Stimulated activated CD4-positive, alpha-beta T cell treated with anti-CD3 and anti-CD28 coated beads, Interleukin-4, amount 100 ng/mL, for 4 hours (primary cell): ENCODE measurements around the gene PRDM16.
A peak's percentile ranks its signal among the peaks of the same experiment; 100 is the strongest.

Experiments used
- DNase-seq, 2 experiments: peaks; one replicate each; pipeline ENCODE4 v3.0.0-alpha.2; 2020

The PRDM16 gene

DNA sequence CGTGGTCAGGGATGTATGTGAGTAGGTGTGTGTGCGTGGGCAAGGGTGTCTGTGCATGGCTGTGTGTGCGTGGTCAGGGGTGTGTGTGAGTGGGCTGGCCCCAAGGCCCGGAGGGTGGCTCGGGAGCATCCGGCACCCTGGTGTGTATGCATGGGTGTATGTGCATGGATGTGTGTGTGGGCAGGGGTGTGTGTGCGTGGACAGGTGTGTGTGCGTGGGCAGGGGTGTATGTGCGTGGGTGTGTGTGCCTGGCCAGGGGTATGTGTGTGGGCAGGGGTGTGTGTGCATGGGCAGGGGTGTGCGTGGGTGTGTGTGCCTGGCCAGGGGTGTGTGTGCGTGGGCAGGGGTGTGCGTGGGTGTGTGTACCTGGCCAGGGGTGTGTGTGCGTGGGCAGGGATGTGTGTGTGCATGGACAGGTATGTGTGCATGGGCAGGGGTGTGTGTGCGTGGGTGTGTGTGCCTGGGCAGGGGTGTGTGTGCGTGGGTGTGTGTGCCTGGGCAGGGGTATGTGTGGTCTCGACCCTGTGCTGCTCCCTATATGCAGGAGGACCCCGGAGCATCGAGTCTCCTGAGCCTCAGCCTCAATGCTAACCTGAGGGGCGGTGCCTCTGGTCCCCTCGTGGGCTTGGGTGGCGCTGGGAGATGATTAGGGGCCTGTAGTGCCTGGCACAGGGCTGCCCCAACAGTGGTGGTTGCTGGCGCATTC, 401.8 kb downstream of the PRDM16 start:
- DNase-seq, result no peak

DNA sequence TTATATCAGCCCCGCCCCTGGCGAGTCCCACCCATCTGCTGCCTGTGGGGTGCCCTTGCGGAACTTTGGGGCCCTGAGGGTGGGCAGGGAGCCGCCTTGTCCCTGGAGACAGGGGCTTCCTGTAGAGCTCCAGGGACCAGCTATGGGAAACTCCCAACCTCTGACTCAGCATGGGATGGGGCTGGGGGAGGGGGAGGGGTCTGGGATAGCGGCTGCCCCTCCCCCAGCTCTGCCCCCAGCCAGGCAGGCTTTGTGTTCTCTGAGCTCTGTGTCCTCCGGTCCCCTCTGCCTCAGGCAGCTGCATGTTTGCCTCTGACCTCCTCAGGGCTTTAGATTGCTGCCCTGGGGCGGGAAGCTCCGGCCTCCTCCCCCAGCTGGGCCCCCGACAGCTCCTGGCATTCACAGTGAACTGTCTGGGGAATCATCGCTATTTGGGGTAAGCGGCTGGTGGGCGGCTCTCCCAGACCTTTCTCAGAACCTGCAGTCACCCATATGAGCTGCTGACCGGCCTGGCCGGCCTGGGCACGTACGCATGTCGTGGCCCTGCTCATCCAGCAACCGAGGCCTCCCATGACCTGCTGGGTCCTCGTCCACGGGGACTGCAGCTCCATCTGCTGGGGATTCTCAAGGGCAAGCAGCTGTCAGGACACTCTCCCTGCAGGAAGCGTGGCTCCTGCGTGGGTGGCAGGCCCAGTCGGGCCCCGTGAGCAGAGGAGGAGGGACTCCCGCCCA, 402.5 kb downstream of the PRDM16 start:
- DNase-seq, result no peak

DNA sequence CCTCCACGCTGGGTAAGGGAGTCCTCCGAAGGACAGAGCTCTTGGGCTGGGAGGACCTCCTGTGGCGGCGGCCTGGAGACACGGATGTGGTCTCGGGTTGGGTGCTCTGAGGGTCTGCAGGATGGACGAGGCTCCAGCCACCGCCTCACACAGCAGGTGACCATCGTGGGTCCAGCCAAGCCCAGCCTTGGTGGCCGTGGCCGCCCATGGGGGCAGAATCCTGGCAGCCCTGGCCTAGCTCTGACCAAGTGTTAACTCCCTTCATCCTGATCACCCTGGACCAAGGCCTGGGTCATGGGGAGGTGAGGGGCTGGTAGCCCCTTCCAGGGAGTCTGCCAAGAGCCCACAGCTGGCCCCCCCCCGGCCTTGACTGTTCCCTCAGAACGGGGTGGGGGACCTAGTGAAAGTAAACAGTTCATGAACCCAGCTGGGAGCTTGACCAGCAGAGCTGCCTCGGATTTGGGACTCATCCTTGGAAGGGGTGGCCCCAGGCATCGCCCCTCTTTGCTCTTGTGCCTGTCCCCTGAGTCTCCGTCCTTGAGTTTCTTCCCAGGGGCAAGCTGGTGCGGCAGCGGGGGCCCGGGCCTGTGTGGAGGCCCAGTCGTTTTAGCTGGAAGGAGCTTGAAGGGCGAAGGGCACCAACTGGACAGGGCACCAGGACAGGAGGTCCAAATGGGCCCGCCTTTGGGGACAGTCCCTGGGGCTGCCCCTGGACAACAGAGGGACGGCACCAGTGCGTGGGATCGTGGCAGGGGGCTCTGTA, 403.3 kb downstream of the PRDM16 start:
- DNase-seq, result no peak

DNA sequence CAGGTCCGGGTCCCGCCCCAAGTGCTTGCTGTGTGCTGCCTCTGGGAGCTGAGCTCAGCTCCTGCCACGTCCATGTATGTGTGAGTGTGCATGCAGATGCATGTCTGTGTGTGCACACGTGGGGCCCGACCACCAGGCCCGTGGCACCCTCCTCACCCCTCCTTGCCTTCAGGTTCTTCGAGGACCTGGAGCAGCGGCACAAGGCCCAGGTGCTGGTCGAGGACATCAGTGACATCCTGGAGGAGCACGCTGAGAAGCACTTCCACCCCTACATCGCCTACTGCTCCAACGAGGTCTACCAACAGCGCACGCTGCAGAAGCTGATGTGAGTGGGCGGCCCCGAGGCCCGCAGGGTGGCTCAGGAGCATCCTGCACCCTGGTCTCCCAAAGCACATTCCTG, 403.9 kb downstream of the PRDM16 start:
- no peak for DNase-seq

DNA sequence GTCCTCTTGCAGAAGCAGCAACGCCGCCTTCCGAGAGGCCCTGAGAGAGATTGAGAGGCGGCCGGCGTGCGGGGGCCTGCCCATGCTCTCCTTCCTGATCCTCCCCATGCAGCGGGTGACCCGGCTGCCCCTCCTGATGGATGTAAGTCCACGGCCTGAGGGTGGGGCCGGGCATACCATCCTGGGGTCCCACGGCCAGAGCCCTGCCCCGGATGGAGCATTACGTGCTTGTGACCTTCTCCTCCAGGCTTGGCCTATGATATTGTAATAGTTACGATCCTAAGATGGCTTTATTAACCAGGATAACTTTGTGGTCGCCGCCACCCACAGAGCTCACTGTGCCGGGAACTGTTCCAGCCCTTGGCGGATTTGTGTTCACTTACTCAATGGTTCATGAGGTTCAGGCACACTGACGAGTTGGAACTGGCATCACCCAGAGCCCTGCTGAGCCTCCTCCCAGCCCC, 404.4 kb downstream of the PRDM16 start:
- DNase-seq, result no peak

DNA sequence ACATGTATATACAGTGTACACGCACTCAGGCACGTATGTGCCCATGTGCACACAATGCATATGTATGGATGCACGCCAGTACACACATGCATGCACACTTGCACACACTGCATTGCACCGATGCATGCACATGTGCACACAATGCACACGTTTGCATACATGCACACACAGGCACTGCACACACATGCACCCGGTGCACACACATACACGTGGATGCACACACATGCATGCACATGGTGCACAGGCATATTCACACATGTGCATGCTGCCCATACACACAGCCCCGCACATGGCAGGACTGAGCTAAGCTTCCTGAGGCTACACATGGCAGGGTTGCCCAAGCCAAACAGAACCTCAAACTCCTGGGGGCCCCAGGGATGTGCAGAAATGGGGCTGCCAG, 405.0 kb downstream of the PRDM16 start:
- no peak for DNase-seq

DNA sequence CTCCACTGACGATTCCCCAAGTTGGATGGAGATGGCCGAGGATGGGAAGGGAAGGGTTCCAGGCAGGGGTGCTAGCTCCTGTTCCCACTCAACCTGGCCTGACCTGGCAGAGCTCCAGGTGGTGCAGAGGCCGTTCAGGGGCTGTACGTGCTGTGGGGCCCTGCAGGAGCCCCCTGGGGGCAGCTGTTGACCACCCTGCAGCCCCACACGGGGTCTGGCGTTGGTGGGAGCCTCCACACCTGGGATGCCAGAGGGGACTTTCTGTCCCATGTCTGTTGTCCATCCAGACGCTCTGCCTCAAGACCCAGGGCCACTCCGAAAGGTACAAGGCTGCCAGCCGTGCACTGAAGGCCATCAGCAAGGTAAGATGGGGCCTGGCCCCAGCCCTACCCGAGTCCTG, 405.4 kb downstream of the PRDM16 start:
- DNase-seq, result no peak

DNA sequence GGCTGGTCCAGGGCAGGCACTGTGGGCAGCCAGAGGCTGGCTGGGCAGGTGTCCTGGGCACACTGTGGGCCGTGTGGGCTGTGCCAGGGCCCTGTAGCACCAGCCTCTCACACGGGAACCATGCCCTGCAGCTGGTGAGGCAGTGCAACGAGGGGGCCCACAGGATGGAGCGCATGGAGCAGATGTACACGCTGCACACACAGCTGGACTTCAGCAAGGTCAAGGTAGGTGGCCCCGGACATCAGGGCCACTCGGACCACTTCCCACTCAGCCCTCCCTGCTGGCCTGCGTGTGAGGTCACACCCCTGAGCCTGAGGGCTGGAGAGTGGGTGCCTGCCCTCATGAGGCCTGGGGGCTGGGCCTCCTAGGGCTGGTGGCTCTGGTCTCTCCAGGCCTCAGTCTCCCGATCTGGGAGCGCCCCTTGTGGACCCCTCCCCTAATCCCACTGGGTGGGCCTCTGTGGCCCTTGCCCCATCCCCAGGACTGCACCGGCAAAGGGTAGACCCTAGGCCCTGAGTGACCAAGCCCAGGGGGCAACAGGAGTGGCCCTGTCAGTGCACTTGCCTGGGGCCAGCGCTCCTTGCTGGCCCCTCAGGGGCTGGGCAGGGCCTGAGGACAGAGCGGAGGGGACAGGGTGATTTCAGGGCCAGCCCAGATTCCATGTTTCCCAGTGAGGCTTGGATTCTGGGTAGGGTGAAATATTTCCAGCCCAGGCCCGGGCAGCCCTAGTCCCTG, 407.0 kb downstream of the PRDM16 start:
- DNase-seq, result no peak

DNA sequence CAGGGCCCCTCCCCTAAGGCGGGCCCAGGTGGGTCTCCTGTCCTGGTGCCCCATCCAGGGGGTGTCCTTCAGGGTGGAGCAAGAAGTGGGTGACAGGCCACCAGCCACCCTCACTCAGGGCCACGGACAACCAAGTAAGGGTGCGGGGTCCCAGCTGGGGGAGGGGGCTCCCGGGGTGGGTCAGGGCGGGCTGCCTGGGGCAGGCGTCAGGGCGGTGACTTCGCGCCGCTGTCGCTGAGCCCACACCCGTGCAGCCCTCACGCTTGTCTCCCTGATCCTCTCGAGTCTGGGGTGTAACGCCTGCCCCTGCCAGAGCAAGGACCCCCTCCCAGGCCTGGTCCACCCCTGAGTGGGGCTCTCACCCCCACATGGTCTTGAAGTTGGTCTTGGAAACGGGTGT, 407.7 kb downstream of the PRDM16 start:
- DNase-seq, result no peak

DNA sequence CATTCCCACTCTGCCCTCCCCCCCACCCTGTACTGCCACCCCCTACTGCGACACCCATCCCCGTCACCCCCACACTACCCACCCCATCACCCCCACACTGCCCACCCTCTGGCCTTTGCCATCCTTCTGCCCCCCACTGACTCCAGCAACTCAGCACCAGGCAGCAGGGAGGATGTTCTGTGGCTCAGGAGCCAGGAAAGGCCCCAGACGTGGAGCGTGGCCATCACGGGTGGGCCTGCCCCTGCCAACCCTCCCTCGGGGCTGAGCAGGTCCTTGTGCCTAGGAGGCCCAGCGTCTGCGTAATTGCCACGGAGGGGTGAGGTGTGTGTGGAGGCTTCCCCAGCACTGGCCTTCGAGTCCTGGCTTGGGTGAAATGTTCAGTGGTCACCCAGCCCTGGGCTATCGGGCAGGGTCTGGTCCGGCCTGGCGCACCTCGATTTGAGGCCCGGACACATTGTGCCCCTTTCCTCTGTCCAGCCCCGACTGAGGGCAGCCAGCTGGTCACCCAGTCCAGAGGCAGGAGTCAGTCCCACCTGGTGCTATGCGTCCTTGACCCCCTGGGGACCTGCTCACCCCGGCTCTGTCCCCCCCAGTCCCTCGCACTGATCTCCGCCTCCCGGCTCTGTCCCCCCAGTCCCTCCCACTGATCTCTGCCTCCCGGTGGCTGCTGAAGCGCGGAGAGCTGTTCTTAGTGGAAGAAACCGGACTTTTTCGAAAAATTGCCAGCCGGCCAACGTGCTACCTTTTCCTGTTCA, 408.4 kb downstream of the PRDM16 start:
- no peak for DNase-seq

DNA sequence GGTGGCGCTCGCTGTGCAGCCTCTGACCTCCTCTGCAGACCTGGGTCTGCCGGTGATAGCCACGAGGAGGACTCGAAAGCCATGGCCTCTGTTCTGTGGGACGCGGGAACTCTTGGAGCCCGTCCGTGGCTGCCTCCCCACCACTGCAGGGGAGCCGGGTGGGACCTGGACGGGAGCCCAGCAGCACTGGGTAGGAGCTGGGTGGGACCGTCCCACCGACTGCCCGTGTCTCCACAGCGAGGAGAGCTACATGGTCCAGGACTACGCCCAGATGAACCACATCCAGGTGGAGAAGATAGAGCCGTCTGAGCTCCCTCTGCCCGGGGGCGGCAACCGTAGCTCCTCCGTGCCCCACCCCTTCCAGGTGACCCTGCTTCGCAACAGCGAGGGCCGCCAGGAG, 409.2 kb downstream of the PRDM16 start:
- no peak for DNase-seq

DNA sequence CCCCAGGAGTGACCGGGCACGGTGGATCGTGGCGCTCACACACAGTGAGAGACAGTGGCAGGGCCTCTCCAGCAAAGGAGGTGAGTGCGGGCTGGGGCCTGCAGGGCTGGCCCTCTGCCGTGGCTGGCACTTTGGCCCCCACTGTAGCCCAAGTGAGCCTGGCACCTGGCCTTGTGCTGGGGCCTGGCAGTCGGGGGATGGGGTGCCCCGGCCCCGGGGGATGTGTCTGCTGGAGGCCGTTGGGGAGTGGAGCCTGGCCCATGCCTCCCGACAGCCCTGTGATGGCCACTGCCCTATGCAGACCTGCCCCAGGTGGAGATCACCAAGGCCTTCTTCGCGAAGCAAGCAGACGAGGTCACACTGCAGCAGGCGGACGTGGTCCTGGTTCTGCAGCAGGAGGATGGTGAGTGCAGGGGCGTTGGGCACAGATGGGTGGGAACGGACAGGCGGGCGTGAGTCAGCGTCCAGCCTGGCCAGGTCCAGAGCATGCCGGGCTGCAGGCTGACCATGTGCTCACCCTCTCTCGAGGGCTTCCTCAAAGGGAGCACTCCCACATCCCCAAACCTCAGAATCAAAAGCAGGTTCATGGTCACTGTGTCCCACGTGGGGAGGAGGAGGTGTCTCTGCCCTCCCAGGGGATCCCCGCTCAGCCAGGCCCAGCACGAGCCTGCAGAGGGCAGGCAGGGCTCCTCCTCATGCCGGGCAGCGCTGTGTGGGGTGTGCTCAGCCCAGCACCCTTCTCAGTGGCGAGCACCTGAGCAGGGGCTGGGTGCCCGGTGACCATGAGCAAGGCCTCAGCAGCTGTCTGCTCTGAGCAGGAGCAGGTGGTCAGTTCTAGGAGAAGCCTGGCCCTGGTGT, 410.7 kb downstream of the PRDM16 start:
- DNase-seq, result no peak

DNA sequence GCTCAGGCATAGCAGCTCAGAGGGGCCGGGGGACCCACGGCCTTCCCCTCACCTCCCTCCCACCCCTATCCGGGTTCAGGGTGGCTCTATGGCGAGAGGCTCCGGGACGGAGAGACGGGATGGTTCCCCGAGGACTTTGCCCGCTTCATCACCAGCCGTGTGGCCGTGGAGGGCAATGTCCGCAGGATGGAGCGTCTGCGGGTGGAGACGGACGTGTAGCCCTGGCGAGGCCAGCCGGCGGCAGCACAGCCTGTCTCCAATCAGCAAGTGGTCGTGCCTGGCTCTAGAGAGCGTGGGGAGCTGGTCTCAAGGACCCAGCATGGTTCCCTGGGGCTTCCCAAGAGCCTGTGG, 411.3 kb downstream of the PRDM16 start:
- DNase-seq, result no peak

DNA sequence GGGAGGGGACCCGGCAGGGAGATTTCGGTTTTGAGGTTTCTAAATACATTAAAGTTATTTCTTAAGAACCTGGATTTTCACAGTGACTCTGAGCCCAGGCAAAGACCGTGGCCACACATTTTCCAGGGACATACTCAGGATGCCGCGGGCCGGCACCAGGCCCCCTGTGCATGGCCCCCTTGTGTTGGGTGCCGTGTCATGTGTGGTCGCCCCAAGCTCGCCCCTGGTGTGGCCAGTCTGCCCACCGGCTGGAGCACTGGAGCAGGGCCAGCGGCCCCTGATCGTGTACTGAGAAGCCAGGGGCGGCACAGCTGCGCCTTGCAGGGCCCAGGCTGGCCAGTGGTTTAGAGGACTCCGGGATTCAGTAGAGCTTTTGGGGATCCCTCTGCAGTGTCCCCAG, 412.0 kb downstream of the PRDM16 start:
- DNase-seq, result no peak

DNA sequence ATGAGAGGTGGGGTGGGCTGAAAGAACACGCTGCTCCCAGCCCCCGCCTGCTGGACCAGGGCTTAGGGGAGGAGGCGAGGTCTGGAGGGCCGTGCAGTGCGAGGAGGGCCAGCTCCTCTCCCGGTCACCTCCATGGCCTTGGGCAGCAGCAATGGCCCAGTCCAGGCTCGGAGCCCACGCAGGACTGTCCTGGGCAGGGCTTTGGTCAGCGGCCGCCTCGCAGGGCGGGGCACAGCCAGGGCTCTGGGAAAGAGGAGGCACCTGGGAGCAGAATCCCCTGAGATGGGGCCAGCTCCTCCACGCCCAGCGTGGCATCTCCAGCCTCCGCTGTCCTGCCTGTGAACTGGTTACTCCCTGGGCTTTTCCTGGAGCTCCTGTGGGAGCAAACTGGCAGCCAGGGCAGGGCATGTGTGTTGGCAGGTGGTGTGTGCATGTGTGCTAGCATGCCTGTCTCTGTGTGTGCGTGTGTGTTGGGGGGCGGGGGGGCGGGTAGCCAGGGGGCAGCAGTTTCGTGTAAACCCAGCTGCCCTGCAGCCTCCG, 412.9 kb downstream of the PRDM16 start:
- no peak for DNase-seq

DNA sequence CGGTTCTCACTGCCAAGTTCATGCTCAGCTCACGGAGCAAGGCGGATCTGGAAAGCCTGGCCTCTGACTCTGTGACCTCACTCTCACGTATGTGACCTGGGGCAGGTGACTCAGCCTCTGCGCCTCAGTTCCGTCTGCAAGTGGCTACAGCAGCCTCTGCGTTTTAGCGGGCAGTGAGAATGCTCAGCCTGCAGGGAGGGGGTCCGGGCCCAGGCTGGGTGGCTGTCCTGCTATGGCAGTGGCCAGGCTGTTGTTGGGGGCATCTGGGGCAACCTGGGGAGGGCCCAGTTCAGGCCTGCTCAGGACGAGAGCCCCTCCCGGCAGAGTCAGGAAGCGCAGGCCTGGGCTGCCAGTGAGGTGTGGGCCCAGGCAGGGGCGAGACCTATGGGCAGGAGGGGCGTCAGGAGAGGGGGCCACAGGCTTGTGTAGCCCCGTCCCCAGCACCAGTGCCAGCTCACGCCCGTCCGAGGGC, 413.4 kb downstream of the PRDM16 start:
- no peak for DNase-seq

DNA sequence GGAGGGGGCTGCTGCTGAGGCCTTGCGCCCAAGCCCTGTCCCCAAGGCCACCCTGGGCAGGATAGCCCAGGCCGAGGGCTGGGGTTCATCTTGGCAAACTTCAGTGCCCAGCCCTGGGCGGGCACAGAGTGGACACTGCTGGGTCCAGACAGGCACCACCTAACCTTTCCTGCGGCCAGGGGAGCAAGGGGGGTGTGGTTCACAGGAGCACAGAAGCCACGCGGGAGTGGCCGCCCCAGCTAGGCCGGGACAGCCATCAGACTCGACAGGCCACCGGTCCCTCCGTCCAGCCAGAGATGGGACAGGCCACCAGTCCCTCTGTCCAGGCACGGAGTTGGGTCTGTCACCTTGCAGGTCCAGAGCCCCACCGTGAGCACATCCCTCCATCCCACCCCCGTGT, 414.4 kb downstream of the PRDM16 start:
- DNase-seq, result no peak

DNA sequence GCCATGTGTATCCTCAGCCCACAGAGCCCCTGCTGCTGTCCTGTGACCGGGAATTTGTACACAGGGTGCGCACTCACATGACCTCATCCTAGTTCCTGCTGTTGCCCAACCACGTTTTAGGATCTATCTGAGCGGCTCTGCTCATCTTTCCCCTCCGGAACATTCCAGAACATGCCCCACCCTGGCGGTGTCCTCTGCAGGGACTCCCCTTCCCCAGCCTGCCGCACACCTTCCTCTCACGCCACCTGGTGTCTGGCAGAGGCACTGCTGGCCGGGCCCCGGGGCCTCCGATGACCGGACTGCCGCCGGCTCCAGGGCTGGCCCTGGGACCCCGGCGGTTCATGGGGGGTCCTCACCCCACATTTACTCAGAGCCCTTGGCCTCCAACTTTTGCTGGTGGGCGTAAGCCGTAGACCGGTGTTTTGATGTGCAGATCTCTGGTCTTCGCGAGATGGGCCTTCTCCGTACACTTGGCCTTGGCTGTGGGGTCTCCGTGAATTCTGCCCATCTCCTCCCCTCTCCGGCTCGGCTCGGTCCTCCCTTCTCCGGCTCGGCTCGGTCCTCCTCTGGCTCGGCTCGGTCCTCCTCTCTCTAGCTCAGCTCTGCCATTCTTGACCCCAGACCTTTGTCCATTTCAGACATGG, 414.9 kb downstream of the PRDM16 start:
- peak; percentile 12 to 39 for DNase-seq

DNA sequence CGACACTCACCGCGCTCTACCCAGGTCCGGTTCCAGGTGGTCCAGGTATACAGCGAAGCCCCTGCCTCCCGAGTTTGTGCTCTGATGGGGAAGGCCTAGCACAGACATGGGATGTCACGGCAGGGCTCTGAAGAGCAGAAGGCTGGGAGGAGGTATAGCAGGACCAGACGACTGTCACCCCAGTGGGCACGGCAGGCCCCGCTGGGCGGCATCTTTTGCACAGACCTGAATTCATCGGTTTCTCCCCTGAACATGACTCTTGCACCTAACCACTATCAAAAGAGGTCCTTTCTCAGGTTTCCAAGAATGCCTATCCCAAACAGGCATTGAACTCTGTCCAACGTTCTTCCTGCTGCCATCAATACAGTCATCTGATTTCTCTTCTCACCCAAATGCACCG, 416.0 kb downstream of the PRDM16 start:
- DNase-seq, result no peak
